Nephron progenitor cell (in vitro differentiated cells): ENCODE results near the gene GCSAM.
"Not testable (repeated sequence)": the region's sequence is repeated elsewhere in the genome, so short reads cannot be mapped to it uniquely, and the experiment has no call there.

Experiments
- DNase-seq: peaks from one replicate; pipeline ENCODE4 v3.0.0; 2021
- H3K27ac Mint-ChIP-seq: 2 replicates; pipeline ENCODE4 v1.8.0; 2021; ENCODE audit warnings: mild to moderate bottlenecking, moderate library complexity, mixed read lengths
- H3K27me3 Mint-ChIP-seq: 2 replicates; pipeline ENCODE4 v1.8.0; 2021; ENCODE audit warnings: mild to moderate bottlenecking, low read depth, mixed read lengths; ENCODE audit not compliant: poor library complexity
- H3K36me3 Mint-ChIP-seq: 2 replicates; pipeline ENCODE4 v1.8.0; 2021; ENCODE audit warnings: low read depth, mixed read lengths
- H3K4me1 Mint-ChIP-seq: 2 replicates; pipeline ENCODE4 v1.8.0; 2021; ENCODE audit warnings: mixed read lengths
- H3K4me3 Mint-ChIP-seq: 2 replicates; pipeline ENCODE4 v1.8.0; 2021; ENCODE audit warnings: mild to moderate bottlenecking, moderate library complexity, mixed read lengths
- H3K9me3 Mint-ChIP-seq: 2 replicates; pipeline ENCODE4 v1.8.0; 2021; ENCODE audit warnings: mild to moderate bottlenecking, moderate library complexity, mixed read lengths
- CTCF ChIP-seq: fragments of 200-600 bp; sonication (generic); IDR thresholded peaks from 2 replicates; pipeline ENCODE4 v1.5.0; 2021; ENCODE audit warnings: antibody characterized with exemption

GCSAM gene

GRCh38 chr3:112083239-112083638, 49.8 kb downstream of the GCSAM start:
- Mint-ChIP-seq H3K27ac (no peak overlapping the region), H3K27me3 (peaks cover 3% of the 10 kb centered on the region), H3K4me3 (no peak overlapping the region), H3K4me1 (peaks cover 47% of the 10 kb centered on the region), H3K36me3 (no peaks in the 10 kb centered on the region), H3K9me3 (no peaks in the 10 kb centered on the region)
- no peak for DNase-seq
- TF ChIP-seq CTCF = no peak

GRCh38 chr3:112078125-112079083, 54.6 kb downstream of the GCSAM start:
- no peak for DNase-seq

GRCh38 chr3:112074616-112075497, 58.2 kb downstream of the GCSAM start:
- Mint-ChIP-seq H3K27ac (no peak overlapping the region), H3K27me3 (peaks cover 4% of the 10 kb centered on the region), H3K9me3 (peaks cover 16% of the 10 kb centered on the region), H3K4me3 (peak overlapping the region; percentile 11), H3K4me1 (peaks cover 17% of the 10 kb centered on the region), H3K36me3 (no peaks in the 10 kb centered on the region)
- no peak for TF ChIP-seq CTCF
- DNase-seq = no peak

More at GRCh38 chr3:112078125-112079083, 54.6 kb downstream of the GCSAM start:
- peaks cover 2% of the 10 kb centered on the region for H3K9me3 Mint-ChIP-seq
- TF ChIP-seq CTCF = no peak
- peaks cover 24% of the 10 kb centered on the region for H3K4me1 Mint-ChIP-seq
- H3K27me3 Mint-ChIP-seq = peaks cover 2% of the 10 kb centered on the region
- H3K4me3 Mint-ChIP-seq = no peak overlapping the region
- H3K36me3 Mint-ChIP-seq = no peaks in the 10 kb centered on the region
- H3K27ac Mint-ChIP-seq = no peak overlapping the region

DNA sequence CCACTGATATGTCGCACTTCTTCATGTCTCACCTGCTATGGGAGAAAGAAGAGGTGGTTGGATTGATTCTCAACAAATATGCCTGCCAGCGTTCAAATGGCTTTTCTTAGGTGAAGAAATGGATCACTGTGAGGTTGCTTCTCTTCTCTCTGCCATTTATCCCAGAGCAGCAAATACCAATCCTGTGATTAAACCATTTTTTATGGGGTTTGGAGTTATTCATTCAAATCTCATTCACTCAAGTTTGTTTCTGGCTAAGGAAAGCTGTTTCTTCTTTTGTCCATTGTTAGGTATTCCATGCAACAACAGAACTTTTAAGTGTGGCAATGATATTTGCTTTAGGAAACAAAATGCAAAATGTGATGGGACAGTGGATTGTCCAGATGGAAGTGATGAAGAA, 59.0 kb downstream of the GCSAM start:
- no peak for DNase-seq
- no peak for TF ChIP-seq CTCF
- Mint-ChIP-seq H3K27me3 (peaks cover 4% of the 10 kb centered on the region), H3K4me1 (peaks cover 17% of the 10 kb centered on the region), H3K9me3 (peaks cover 16% of the 10 kb centered on the region), H3K36me3 (no peaks in the 10 kb centered on the region), H3K4me3 (no peak overlapping the region), H3K27ac (no peak overlapping the region)

DNA sequence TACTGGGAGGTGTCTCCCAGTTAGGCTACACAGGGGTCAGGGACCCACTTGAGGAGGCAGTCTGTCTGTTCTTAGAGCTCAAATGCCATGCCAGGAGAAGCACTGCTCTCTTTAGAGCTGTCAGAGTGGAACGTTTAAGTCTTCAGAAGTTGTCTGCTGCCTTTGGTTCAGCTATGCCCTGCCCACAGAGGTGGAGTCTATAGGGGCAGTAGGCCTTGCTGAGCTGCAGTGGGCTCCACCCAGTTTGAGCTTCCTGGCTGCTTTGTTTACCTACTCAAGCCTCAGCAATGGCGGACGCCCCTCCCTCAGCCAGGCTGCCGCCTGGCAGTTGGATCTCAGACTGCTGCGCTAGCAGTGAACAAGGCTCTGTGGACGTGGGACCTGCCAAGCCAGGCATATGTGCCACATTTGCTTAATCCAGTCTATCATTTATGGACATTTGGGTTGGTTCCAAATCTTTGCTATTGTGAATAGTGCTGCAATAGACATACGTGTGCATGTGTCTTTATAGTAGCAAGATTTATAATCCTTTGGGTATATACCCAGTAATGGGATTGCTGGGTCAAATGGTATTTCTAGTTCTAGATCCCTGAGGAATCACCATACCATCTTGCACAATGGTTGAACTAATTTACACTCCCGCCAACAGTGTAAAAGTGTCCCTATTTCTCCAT, 60.5 kb downstream of the GCSAM start:
- H3K4me1 Mint-ChIP-seq = peaks cover 17% of the 10 kb centered on the region
- peaks cover 28% of the 10 kb centered on the region for H3K9me3 Mint-ChIP-seq

More for the DNA sequence above, 60.5 kb downstream of the GCSAM start:
- DNase-seq, H3K36me3 Mint-ChIP-seq, H3K4me3 Mint-ChIP-seq, H3K27me3 Mint-ChIP-seq, H3K27ac Mint-ChIP-seq: not testable (repeated sequence)
